ENCODE measurements around the gene GZMM. TPM values are rescaled to one million over a fixed set of nuclear protein-coding genes. Genes with fewer than 3 reads are reported as not detected.

Gene GZMM
- 0.27 to 0.57 TPM (median 0.38 TPM) in 3 of 5 replicates, not detected in the others for total RNA-seq (2022; extraction: Qiagen RNA extraction; ENCODE audit: low read depth)

GRCh38 chr19:543910-544608 is at the start of gene GZMM:
TSS of gene GZMM (plus strand) at chr19:544053. CDS start at chr19:544072, 19 bp downstream.

GRCh38 chr19:496112-496665 is 47.7 kb upstream of the GZMM start, which contains the start of gene MADCAM1:
TSS of gene MADCAM1 (plus strand) at chr19:496486. CDS start at chr19:496500, 14 bp downstream.

DNA sequence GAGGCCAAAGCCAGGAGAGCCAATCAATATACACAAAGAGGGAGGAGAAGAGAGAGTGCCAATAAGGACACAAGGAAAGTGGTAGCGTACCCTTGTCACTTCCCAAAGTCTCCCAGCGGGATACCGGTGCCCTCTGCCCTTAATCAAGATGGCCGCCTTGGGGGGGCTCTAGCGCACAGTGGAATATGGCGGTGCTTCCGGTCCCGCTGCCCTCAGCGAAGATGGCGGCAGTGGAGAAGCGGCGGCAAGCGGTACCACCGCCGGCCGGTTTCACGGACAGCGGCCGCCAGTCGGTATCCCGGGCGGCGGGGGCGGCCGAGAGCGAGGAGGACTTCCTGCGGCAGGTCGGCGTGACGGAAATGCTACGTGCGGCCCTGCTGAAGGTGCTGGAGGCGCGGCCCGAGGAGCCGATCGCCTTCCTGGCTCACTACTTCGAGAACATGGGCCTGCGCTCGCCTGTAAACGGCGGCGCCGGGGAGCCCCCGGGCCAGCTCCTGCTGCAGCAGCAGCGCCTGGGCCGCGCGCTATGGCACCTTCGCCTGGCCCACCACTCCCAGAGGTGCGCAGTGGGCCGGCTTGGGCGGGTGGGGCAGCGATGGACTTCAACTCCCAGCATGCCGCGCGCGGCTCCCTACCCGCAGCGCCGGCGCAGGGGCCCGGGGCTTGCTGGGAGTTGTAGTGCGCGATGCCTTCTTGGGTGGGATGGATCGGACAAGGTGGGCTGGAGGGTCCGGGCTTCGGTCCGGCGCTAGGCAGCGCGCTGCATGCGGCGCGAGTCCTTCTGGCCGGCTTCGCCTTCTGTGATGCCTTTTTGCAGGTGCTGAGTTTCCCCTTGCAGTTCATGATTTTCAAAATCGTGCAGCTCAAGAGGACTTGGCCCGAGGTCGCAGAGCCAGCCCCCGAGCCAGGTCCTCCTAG is 36.3 kb upstream of the GZMM start, which contains the start of gene TPGS1:
TSS of gene TPGS1 (plus strand) at position 212 of the 918 bp plus-strand sequence. CDS start at position 222, 10 bp downstream.

GRCh38 chr19:531753-532560 is 11.9 kb upstream of the GZMM start, which contains the start of gene CDC34:
TSS of gene CDC34 (plus strand) at chr19:531760. CDS start at chr19:531932, 172 bp downstream.

DNA sequence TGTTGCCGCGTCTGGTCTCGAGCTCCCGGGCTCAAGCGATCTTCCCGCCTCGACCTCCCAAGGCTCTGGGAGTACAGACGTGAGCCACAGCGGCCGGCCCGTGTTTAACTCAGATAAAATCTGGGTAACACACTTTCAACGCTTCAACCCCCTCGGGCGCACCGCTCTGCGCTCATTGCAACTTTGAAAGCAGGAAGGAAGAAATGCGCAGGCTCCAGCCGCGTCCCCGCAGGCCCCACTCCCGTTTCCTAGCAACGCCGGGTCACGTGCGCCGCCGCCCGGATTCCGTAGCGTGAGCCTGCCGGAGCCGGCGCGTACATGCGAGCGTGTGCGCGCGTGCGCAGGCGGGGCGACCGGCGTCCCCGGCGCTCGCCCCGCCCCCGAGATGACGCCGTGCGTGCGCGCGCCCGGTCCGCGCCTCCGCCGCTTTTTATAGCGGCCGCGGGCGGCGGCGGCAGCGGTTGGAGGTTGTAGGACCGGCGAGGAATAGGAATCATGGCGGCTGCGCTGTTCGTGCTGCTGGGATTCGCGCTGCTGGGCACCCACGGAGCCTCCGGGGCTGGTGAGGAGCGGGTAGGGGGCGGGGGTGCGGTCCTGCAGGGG is 28.4 kb downstream of the GZMM start, which contains the start of gene BSG:
TSS of gene BSG (plus strand) at position 457 of the 603 bp plus-strand sequence. CDS start at position 496, 39 bp downstream.

GRCh38 chr19:589693-590395 is 46.0 kb downstream of the GZMM start, which contains the start of gene HCN2:
TSS of gene HCN2 (plus strand) at chr19:589881. CDS start at chr19:589946, 65 bp downstream.

Other genes with a start within 250 kb of the GZMM start
- 14.9 to 21.0 TPM (median 19.5 TPM) in 5 replicates for gene MIER2, start 199.3 kb upstream of the GZMM start, total RNA-seq (2022; extraction: Qiagen RNA extraction; ENCODE audit: low read depth)
- 0.37 to 0.46 TPM (median 0.40 TPM) in 5 replicates for gene C2CD4C, start 134.9 kb upstream of the GZMM start, total RNA-seq (2022; extraction: Qiagen RNA extraction; ENCODE audit: low read depth)
- 0.80 to 1.3 TPM (median 1.00 TPM) in 5 replicates for gene SHC2, start 83.0 kb upstream of the GZMM start, total RNA-seq (2022; extraction: Qiagen RNA extraction; ENCODE audit: low read depth)
- 0.14 to 0.40 TPM (median 0.33 TPM) in 5 replicates for gene MADCAM1, start 47.6 kb upstream of the GZMM start, total RNA-seq (2022; extraction: Qiagen RNA extraction; ENCODE audit: low read depth)
- gene TPGS1, start 36.6 kb upstream of the GZMM start, total RNA-seq (2022; extraction: Qiagen RNA extraction; ENCODE audit: low read depth): 12.4 to 16.5 TPM (median 14.8 TPM) in 5 replicates
- gene CDC34, start 12.3 kb upstream of the GZMM start, total RNA-seq (2022; extraction: Qiagen RNA extraction; ENCODE audit: low read depth): 63.4 to 96.7 TPM (median 95.7 TPM) in 5 replicates
- 661 to 737 TPM (median 728 TPM) in 5 replicates for gene BSG, start 28.5 kb downstream of the GZMM start, total RNA-seq (2022; extraction: Qiagen RNA extraction; ENCODE audit: low read depth)
- gene HCN2, start 45.8 kb downstream of the GZMM start, total RNA-seq (2022; extraction: Qiagen RNA extraction; ENCODE audit: low read depth): 28.8 to 39.6 TPM (median 38.9 TPM) in 5 replicates
- 74.9 to 100 TPM (median 98.7 TPM) in 5 replicates for gene POLRMT, start 89.5 kb downstream of the GZMM start, total RNA-seq (2022; extraction: Qiagen RNA extraction; ENCODE audit: low read depth)
- gene FGF22, start 95.8 kb downstream of the GZMM start, total RNA-seq (2022; extraction: Qiagen RNA extraction; ENCODE audit: low read depth): 0.32 to 0.79 TPM (median 0.67 TPM) in 5 replicates
- 57.4 to 74.9 TPM (median 73.8 TPM) in 5 replicates for gene RNF126, start 119.2 kb downstream of the GZMM start, total RNA-seq (2022; extraction: Qiagen RNA extraction; ENCODE audit: low read depth)
- 198 to 248 TPM (median 224 TPM) in 5 replicates for gene FSTL3, start 132.3 kb downstream of the GZMM start, total RNA-seq (2022; extraction: Qiagen RNA extraction; ENCODE audit: low read depth)
- not detected in 5 replicates for gene PRSS57, start 151.4 kb downstream of the GZMM start, total RNA-seq (2022; extraction: Qiagen RNA extraction; ENCODE audit: low read depth)
- 9.8 to 18.2 TPM (median 15.0 TPM) in 5 replicates for gene PALM, start 164.9 kb downstream of the GZMM start, total RNA-seq (2022; extraction: Qiagen RNA extraction; ENCODE audit: low read depth)
- gene MISP, start 207.1 kb downstream of the GZMM start, total RNA-seq (2022; extraction: Qiagen RNA extraction; ENCODE audit: low read depth): 67.0 to 86.8 TPM (median 81.7 TPM) in 5 replicates

Data from A549 treated with GW870086 at 1 μM for 4 hours (cell line).